ENCODE measurements around the gene MBOAT1.

MBOAT1 gene

GRCh38 chr6:20137240-20137639 is 75.0 kb downstream of the MBOAT1 start:
- DNase-seq (ENCODE audit: low read depth): no peak

DNA sequence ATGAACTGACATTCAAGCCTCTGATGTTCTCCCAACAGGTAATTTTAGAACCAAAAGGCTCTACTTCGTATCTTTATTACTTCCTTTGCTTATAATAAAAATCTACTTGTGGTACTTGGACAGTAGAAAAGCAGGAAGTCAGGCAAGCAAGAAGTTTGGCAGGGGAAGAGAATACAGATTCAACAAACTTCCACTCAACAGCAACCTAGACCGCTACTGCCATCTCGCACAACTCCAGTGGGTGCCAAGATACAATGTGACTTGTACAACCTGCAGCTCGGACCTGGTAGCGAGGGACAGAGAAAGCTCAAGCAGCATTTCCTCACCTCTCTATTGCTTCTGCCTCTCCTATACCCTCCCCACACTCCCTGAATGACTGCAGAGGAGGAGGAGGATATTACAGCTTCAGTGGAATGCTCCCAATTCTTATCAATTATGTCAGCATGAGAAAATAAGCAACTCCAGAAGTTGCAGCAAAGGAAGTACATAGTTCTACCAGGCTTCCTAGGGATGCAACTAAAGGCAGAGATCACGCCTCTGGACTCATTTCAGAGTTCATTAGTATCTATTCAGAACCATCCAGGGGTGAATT is 76.5 kb downstream of the MBOAT1 start:
- DNase-seq (ENCODE audit: low read depth): no peak

- no peak for DNase-seq (ENCODE audit: low read depth)
Observed at GRCh38 chr6:20134613-20135012, 77.7 kb downstream of the MBOAT1 start.

DNA sequence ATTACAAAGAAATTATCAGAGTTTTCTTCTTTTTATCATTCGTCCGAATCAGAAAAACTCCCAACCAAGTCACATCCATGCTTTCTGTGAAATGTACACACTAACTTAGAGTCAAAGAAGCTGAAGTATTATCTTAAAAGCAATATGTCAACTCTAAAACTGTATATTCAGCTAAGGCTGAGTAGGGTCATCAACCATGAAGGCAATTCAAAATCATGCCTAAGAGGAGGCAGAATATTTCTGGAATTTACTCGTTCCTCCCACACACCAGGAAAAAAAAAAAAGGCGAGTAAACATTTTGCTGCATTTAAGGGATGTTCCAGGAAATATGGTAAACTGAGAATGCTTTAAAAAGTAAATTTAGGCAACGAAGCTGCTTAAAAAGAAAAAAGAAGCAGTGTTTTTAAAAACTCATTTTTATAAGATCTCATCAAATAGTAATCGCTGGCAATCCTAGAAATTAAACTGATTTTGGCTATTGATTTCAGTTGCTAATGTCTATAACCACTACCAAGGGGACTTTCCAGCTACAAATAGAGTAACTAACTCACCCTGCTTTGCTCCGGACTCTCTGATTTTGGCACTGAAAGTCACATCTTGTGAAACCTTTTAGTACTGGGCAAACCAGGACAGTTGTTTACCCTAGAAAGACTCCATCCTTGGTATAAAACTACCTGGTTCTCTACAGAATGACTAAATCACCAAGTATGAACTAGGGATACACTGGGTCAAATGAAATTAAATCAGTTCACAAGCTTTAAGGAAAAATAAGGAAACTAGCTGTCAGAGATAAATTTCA is 82.8 kb downstream of the MBOAT1 start:
- DNase-seq (ENCODE audit: low read depth): no peak

DNA sequence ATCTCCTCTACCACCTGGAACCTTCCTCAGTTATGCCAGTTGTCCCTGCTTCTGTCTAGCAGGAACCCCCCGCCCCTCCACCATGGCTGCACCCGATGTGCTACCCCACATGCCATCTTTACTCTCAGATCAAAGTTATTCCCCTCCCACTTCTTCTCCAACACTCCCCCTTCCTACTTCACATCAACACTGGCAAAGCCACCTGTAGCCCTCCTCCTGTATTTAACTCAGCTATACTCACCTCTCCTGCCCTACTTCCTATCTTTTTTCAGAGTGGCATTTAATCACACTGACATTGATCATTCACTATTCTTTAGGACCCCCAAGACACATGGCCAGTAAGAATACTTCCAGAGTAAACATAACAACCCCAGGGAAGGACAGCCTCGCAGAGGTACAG is 84.3 kb downstream of the MBOAT1 start:
- no peak for DNase-seq (ENCODE audit: low read depth)

DNA sequence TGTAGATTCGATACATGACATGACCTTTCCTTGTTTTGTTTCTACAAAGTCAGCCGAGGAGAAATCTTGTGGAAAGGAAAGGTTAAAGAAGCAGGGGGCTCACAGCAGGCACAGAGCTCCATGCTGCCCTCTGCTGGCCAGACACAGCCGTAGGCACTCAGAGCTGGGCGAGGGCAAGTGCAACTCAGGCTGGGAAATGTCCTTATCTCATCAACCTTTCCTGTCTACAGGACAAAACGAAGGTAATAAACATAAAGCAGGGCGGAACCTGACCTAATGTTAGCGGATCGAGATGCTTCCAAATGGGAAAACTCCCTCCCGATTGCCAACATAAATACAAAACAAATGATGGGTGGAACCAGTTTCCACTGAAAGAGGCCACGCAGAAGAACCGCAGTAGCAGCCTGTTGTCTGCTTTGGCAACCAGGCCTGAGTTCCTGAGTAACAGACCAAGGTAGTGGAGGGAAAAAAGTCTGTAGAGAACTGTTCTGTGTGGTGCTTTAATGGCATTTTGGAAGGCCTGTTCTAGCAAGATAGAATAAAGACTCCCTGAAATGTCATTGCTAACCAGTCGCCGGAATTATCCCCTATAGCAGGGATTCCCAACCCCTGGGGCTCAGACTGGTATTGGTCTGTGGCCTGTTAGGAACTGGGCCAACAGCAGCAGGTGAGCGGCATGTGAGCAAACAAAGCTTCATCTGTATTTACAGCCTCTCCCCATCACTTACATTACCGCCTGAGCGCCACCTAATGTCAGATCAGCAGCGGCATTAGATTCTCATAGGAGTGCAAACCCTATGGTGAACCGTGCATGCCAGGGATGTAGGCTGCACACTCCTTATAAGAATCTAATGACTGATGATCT is 85.2 kb downstream of the MBOAT1 start:
- peak; percentile 59 for DNase-seq (ENCODE audit: low read depth)

DNA sequence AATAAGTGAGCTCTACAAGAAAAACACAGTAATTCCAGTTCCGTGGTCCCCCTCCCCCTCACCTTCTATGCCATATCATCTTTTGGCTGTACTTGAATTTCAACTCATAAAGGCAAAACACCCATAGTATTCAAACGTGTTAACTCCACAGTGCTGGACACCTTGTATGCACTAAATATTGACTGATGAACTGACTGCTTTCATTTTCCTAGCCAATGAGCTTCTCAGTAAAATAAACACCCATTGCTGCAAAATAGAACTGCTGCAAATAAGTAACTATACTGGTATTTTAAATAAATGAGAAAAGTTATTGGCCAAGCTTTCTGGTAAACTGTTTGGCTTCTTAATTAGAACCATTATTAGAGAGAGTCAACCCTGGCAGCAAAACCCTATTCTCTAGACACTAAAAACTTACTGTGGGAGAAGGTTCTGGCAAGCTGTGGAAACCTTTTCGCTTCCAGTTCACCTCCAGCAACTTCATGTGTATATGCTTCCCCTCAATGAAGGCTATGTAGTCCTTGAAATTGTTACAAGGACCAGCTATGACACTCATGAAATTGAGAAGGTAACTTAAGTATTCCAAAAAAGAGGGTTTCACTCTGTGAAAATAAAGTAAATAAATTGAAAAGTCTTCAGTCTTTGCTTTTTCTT is 86.0 kb downstream of the MBOAT1 start:
- no peak for DNase-seq (ENCODE audit: low read depth)

- DNase-seq (ENCODE audit: low read depth): no peak
Observed at GRCh38 chr6:20124545-20124944, 87.7 kb downstream of the MBOAT1 start.

DNA sequence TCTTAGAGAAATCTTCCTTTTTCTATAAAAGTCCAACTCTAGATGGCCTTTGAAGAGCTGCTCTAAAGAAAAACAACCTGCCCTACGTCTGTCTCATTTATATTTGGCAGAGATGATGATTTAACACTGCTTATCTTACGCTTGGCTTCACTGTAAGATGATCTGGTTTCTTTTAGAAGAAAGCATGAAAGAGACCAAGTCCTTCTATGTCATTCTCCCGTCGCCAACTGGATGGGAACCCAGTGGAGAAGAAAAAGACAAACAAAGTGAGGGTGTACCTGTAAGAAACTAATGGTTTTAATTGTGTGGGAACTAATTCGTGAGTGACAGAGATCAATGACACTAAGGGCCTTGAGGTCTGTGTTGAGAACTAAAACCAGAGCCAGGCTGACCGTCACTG is 92.8 kb downstream of the MBOAT1 start:
- DNase-seq (ENCODE audit: low read depth): no peak

GRCh38 chr6:20118892-20119291 is 93.4 kb downstream of the MBOAT1 start:
- DNase-seq (ENCODE audit: low read depth): no peak

DNA sequence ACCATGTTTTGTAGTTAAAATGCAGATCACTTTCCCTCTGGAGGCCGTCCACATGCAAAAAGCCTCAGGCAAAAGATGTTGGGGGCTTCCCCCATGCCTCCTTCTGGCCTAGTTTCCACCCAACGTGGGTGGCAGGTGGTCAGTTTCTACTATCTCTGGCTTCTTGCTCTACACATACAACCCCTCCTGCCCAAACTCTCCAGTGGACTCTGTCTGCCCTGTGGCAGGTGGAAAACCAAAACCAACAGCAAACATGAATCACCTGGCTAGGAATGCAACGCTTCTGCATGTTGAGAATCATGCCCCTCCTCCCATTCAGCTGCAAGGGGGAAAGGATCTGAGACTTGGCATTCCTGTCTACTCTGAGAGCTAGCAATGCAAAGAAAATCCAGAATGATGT is 94.8 kb downstream of the MBOAT1 start:
- no peak for DNase-seq (ENCODE audit: low read depth)

DNA sequence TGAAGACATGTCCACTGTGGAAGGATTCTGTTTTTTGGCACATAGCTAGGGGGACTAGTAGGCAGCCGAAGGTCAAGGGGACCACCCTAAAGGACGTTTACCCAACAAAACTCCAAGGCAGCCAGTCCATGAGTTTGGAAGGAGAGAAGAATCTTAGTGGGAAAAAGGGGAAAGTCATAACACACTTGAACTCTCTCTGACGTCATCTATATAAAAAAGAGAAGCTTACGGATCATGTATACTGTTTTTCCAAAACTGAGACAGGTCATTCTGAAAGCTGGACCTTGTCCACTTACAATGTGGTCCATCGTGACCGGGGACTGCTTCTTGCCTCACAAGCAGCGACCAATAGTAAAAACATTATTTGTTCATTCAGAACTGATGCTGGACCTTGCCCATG is 95.5 kb downstream of the MBOAT1 start:
- DNase-seq (ENCODE audit: low read depth): no peak

- DNase-seq (ENCODE audit: low read depth): no peak
Observed at GRCh38 chr6:20115246-20115980, 96.9 kb downstream of the MBOAT1 start.

GRCh38 chr6:20113649-20114224 is 98.5 kb downstream of the MBOAT1 start:
- no peak for DNase-seq (ENCODE audit: low read depth)

DNA sequence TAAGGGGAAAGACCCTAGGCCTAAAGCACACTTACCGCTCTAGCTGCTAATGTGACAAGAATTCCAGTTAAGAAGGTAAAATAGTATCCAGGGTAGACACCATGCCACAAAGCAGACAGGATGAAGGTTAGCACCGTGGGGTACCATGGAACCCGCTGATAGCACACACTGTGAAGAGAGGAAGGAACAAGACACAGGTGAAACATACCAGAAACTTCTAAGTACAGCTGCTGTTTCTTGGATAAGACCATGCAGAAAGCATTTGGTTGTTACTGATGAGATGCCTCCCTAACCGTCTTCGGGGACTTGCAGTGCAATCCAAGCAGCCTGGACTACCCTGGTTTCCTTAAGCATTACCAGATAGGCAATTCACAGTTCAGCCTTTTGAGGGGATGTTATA is 99.4 kb downstream of the MBOAT1 start:
- DNase-seq (ENCODE audit: low read depth): no peak

DNA sequence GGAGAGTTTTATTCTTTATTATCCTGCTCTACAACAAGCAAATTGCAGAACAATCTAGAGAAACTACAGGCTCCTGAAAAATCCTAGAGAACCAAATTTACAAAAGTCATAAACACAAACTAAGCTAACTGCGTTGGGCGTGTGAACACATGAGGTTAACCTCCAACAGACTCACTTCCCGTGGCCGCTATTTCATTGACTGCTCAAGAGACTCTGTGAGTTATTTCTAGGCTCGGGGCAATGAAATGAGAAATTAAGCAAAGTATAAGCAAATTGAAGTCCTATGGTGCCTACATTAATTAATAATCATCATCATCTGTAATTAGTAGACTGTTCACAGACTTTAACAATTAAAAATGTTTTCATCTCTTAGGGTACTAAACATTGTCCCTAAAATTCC is 100.0 kb downstream of the MBOAT1 start:
- DNase-seq (ENCODE audit: low read depth): no peak

DNA sequence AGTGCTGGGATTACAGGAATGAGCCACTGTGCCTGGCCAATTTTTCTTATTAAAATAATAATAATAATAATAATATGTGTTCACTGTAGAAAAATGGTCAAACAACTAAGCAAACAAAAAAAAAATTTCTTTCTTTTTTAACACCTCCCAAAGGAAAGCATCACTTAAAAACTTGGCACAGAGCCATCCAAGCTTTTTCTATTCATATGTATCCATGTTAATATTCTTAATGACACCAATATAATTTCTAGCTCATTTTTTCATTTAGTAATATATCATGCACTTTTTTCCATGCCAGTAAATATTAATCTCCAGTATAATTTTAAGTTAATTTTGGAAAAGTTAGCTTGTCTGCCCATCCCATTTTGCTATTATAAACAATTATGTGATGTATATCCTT is 101.8 kb downstream of the MBOAT1 start:
- DNase-seq (ENCODE audit: low read depth): no peak

- DNase-seq (ENCODE audit: low read depth): no peak
Observed at GRCh38 chr6:20109526-20109925, 102.7 kb downstream of the MBOAT1 start.

DNA sequence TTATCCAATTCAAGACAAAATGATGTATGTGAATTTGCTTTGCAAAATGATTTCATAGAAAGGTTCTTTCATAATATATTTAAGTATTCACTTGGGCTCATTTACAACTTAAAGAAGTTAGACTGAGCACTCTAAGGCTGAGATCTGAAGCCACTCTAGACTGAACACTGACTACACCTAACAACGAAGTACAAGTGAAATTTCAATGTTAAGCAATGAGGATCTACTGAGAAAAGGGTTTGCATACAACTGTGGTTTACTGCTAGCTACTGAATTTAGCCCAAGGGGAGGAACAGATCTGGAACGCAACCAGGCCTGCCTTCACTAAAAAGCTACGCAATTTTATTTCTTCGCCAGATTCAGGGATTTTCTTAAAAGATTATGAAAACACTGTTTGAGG is 106.4 kb downstream of the MBOAT1 start:
- no peak for DNase-seq (ENCODE audit: low read depth)

DNA sequence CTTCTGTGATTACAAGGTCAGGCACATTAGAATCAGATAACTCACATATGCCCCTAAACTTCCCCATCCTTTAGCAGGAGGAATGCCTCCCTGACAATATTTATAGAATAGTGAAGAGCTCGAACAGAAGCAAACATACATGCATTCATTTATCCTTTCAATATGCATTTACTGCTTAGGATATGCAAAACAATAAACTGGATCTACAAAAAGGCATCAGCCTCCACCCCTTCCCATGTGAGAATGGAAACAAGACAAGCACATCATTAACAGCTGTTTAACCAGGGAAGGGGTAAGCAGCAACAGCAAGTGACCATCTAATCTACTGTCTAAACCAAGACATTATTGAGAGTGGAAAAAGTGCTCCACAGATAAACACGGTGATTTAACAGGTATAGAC is 107.6 kb downstream of the MBOAT1 start:
- no peak for DNase-seq (ENCODE audit: low read depth)

GRCh38 chr6:20102397-20103073 is 109.7 kb downstream of the MBOAT1 start:
- DNase-seq (ENCODE audit: low read depth): no peak

Measured in activated T-cell treated with anti-CD3 and anti-CD28 coated beads for 48 hours (primary cell).